Mesothelial cell of epicardium (in vitro differentiated cells): ENCODE results near the gene GARIN3. TPM values are rescaled to one million over a fixed set of nuclear protein-coding genes. Genes with fewer than 3 reads are reported as not detected.

Experiments
- DNase-seq, 2 experiments: peaks; one replicate each; pipeline ENCODE4 v3.0.0; 2021; ENCODE audit warnings: low spot score in 2 of 2; ENCODE audit not compliant: unreplicated experiment in 2 of 2
- H3K27ac Mint-ChIP-seq: 2 replicates; pipeline ENCODE4 v1.8.0; 2021; ENCODE audit warnings: mixed read lengths
- H3K27me3 Mint-ChIP-seq: 2 replicates; pipeline ENCODE4 v1.8.0; 2021; ENCODE audit warnings: low read depth, mixed read lengths
- H3K36me3 Mint-ChIP-seq: 2 replicates; pipeline ENCODE4 v1.8.0; 2021; ENCODE audit warnings: mixed read lengths
- H3K4me1 Mint-ChIP-seq: 2 replicates; pipeline ENCODE4 v1.8.0; 2021; ENCODE audit warnings: mixed read lengths
- H3K4me3 Mint-ChIP-seq: 2 replicates; pipeline ENCODE4 v1.8.0; 2021; ENCODE audit warnings: mild to moderate bottlenecking, moderate library complexity, mixed read lengths
- H3K9me3 Mint-ChIP-seq: 2 replicates; pipeline ENCODE4 v1.8.0; 2021; ENCODE audit warnings: mixed read lengths
- CTCF ChIP-seq: fragments of 200-600 bp; sonication (generic); IDR thresholded peaks from one replicate; pipeline ENCODE4 v1.5.0; 2021; ENCODE audit warnings: antibody characterized with exemption; ENCODE audit not compliant: unreplicated experiment
- total RNA-seq: library from RNA; stranded (reverse); gene quantifications from 3 replicates; pipeline ENCODE4 v1.2.1, GENCODE V29; 2021

Gene GARIN3
- total RNA-seq, 1 donor from 2014 or later: not detected

GRCh38 chr5:157161996-157162395 is 4.1 kb downstream of the GARIN3 start:
- TF ChIP-seq CTCF: no peak
- no peaks in the 10 kb centered on the region for H3K4me1 Mint-ChIP-seq
- DNase-seq: no peak
- H3K36me3 Mint-ChIP-seq: no peaks in the 10 kb centered on the region
- H3K27me3 Mint-ChIP-seq: peaks cover 34% of the 10 kb centered on the region
- H3K9me3 Mint-ChIP-seq: no peaks in the 10 kb centered on the region
- no peak overlapping the region for H3K4me3 Mint-ChIP-seq
- H3K27ac Mint-ChIP-seq: no peak overlapping the region

- Mint-ChIP-seq H3K9me3 (peaks cover 7% of the 10 kb centered on the region), H3K27me3 (peaks cover 21% of the 10 kb centered on the region), H3K4me3 (no peak overlapping the region), H3K4me1 (no peaks in the 10 kb centered on the region), H3K27ac (no peak overlapping the region), H3K36me3 (no peaks in the 10 kb centered on the region)
- TF ChIP-seq CTCF: no peak
- DNase-seq: no peak
Observed at GRCh38 chr5:157160001-157160400, 6.1 kb downstream of the GARIN3 start.

DNA sequence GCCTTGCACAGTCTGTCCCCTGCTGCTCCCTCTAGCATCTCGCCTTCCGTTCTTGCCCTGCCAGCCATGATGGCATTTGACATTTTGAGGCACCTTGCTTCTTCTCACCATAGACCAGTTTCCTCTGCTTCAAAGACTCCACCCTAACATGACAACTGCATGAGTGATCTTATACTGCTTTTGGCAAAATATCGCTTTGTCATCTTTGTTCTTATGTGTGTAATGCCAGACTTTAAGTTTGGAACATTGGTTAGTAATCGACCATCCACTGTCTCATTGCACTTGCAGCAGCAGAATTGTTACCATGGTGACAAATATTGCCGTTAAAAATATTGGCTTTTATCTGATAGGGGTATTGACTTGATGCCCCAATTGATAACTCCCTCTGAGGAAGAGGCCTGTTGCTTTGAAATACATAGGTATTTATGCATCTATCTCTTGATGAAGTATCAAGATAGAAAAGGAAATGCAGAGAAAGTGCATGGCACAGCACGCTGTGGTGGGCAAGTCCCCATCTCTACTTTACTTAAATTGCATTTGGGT is 6.8 kb downstream of the GARIN3 start:
- Mint-ChIP-seq H3K4me1 (no peaks in the 10 kb centered on the region), H3K4me3 (no peak overlapping the region), H3K27me3 (peaks cover 21% of the 10 kb centered on the region)

DNA sequence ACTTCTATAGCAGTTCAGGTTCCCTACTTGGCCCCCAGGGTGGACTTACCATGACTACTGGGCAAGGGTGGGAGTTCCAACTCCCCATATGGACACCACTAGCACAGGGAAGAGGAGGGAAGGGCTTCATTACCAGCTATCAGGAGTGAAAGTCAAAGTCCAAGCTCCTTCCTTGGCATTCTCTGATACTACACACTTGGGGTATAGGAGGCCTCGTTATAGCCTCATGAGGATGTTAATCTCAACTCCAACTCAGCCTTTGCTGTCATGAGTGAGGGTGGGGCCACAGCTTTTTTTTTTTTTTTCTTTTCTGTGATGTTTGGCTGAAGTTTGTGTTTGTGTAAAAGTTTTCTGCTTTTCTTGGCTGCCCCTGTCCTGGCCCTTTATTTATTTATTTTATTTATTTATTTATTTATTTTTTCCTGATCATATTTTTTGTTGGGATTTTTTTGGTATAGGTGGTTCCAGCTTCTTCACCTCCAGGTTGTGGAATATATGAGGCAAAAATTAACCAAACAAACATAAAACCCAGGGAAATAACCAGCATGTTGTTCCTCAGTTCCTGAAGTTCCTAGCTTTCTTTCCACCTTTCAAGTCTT is 8.7 kb downstream of the GARIN3 start:
- H3K27me3 Mint-ChIP-seq: peaks cover 13% of the 10 kb centered on the region
- H3K36me3 Mint-ChIP-seq: no peaks in the 10 kb centered on the region
- no peak overlapping the region for H3K27ac Mint-ChIP-seq
- peaks cover 10% of the 10 kb centered on the region for H3K9me3 Mint-ChIP-seq
- TF ChIP-seq CTCF: no peak
- H3K4me3 Mint-ChIP-seq: no peak overlapping the region
- H3K4me1 Mint-ChIP-seq: no peaks in the 10 kb centered on the region
- DNase-seq: no peak

More for the DNA sequence above, 6.8 kb downstream of the GARIN3 start:
- DNase-seq: no peak
- H3K9me3 Mint-ChIP-seq: peaks cover 10% of the 10 kb centered on the region
- no peak overlapping the region for H3K27ac Mint-ChIP-seq
- TF ChIP-seq CTCF: no peak
- H3K36me3 Mint-ChIP-seq: no peaks in the 10 kb centered on the region

DNA sequence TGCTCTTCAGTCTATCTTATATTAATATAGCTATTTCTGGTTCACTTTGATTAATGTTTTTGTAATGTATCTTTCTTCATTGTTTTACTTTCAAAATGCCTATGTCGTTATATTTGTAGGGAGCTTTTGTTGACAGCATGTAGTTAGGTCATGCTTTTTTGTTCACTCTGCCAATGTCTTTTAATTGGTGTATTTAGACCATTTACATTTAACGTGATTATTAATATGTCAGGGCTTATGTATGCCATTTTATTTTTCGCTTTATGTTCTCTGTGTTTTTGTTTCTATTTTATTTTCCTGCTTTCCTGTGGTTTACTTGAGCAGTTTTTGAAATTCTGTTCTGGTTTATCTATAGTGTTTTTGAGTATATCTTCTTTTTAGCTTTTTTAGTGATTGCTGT is 10.8 kb downstream of the GARIN3 start:
- peaks cover 13% of the 10 kb centered on the region for H3K27me3 Mint-ChIP-seq
- no peak for DNase-seq
- no peaks in the 10 kb centered on the region for H3K36me3 Mint-ChIP-seq
- no peak overlapping the region for H3K27ac Mint-ChIP-seq
- H3K9me3 Mint-ChIP-seq: peaks cover 10% of the 10 kb centered on the region
- H3K4me1 Mint-ChIP-seq: no peaks in the 10 kb centered on the region
- TF ChIP-seq CTCF: no peak
- H3K4me3 Mint-ChIP-seq: no peak overlapping the region
